B cell (primary cell): ENCODE data around the gene GUCA1C. TPM values are rescaled to one million over a fixed set of nuclear protein-coding genes. Genes with fewer than 3 reads are reported as not detected.

ENCODE experiments used
- ATAC-seq: fragments of 200-7000 bp; cut with Tn5 transposase; one replicate; pipeline ENCODE4 v1.10.0; 2021; ENCODE audit warnings: low read depth, mild to moderate bottlenecking, moderate number of reproducible peaks, moderate library complexity
- CTCF ChIA-PET: fragments of 350-600 bp; sonication (Branson Sonifier 250); formaldehyde crosslinking; loops from one replicate; lab custom pipeline; 2021; ENCODE audit warnings: antibody characterized with exemption, inconsistent platforms; lab: Charles Lee
- POLR2A ChIA-PET: fragments of 350-600 bp; sonication (Branson Sonifier 250); formaldehyde crosslinking; loops from one replicate; lab custom pipeline; 2021; ENCODE audit warnings: antibody characterized with exemption; lab: Charles Lee
- DNase-seq: peaks from one replicate; pipeline ENCODE4 v3.0.0; 2013
- H2AFZ ChIP-seq: 2 replicates; pipeline ENCODE4 v1.6.1; 2012; ENCODE audit warnings: mild to moderate bottlenecking, low read depth, low read length; ENCODE audit not compliant: insufficient read depth, poor library complexity, severe bottlenecking
- H3K27ac ChIP-seq, 2 donors: 1 replicate in 1 of 2; 2 replicates in 1 of 2; pipeline ENCODE4 v1.5.1; 2012 to 2013; ENCODE audit warnings: low read length in 2 of 2, mild to moderate bottlenecking in 2 of 2, moderate library complexity in 1 of 2
- H3K27me3 ChIP-seq, 4 experiments: fragments of 200-600 bp in 1 of 4; sonication (generic) in 1 of 4; replicated peaks in 1 of 4; 1 replicate in 2 of 4; 2 replicates in 2 of 4; pipeline versions ENCODE4 v1.6.1 to v1.7.0; 2013 to 2016; ENCODE audit warnings: low read length in 3 of 4, mild to moderate bottlenecking in 2 of 4, mixed read lengths in 1 of 4, moderate library complexity in 1 of 4; ENCODE audit not compliant: insufficient read depth in 4 of 4, control insufficient read depth in 3 of 4; ENCODE audit errors: control extremely low read depth in 1 of 4
- H3K36me3 ChIP-seq, 2 experiments: replicated peaks in 1 of 2; 1 replicate in 1 of 2; 2 replicates in 1 of 2; pipeline versions ENCODE4 v1.6.1 to v1.7.1; 2013; ENCODE audit warnings: low read length in 1 of 2; ENCODE audit not compliant: insufficient read depth in 2 of 2, control insufficient read depth in 1 of 2; ENCODE audit errors: control extremely low read depth in 1 of 2, extremely low read depth in 1 of 2
- H3K4me1 ChIP-seq, 2 donors: fragments of 200-600 bp in 1 of 2; sonication (generic) in 1 of 2; 1 replicate in 1 of 2; 2 replicates in 1 of 2; pipeline versions ENCODE4 v1.5.1 to v1.6.1; 2013 to 2017; ENCODE audit warnings: low read length in 2 of 2; ENCODE audit not compliant: control insufficient read depth in 2 of 2, insufficient read depth in 2 of 2
- H3K4me2 ChIP-seq: replicated peaks from 2 replicates; pipeline ENCODE3; 2012; ENCODE audit warnings: mild to moderate bottlenecking, low read depth, low read length; ENCODE audit not compliant: poor library complexity, severe bottlenecking
- H3K4me3 ChIP-seq, 5 experiments: fragments of 200-600 bp in 1 of 5; sonication (generic) in 1 of 5; 1 replicate in 3 of 5; 2 replicates in 2 of 5; pipeline versions ENCODE4 v1.5.1 to v1.7.0; 2011 to 2016; ENCODE audit warnings: low read length in 4 of 5, mild to moderate bottlenecking in 4 of 5, low read depth in 2 of 5, control low read depth in 1 of 5, moderate library complexity in 1 of 5; ENCODE audit not compliant: insufficient read depth in 1 of 5; ENCODE audit errors: control extremely low read depth in 1 of 5, extremely low read depth in 1 of 5
- H3K79me2 ChIP-seq: fragments of 200-600 bp; sonication (generic); one replicate; pipeline ENCODE4 v1.6.0; 2016; ENCODE audit warnings: low read length; ENCODE audit not compliant: control insufficient read depth, insufficient read depth
- H3K9ac ChIP-seq: fragments of 200-600 bp; sonication (generic); 2 replicates; pipeline ENCODE4 v1.6.1; 2017; ENCODE audit warnings: mild to moderate bottlenecking, low read length, moderate library complexity
- H3K9me3 ChIP-seq, 3 donors: one replicate each; pipeline versions ENCODE4 v1.6.1 to v1.7.1; 2013; ENCODE audit warnings: low read length in 2 of 3; ENCODE audit not compliant: control insufficient read depth in 2 of 3, insufficient read depth in 1 of 3; ENCODE audit errors: control extremely low read depth in 1 of 3
- H4K20me1 ChIP-seq: 2 replicates; pipeline ENCODE4 v1.6.0; 2012; ENCODE audit warnings: mild to moderate bottlenecking, low read length; ENCODE audit not compliant: insufficient read depth, control insufficient read depth, poor library complexity, severe bottlenecking
- H3K27ac Mint-ChIP-seq: one replicate; pipeline ENCODE4 v1.8.0; 2021; ENCODE audit warnings: mixed read lengths
- H3K27me3 Mint-ChIP-seq: one replicate; pipeline ENCODE4 v1.8.0; 2021; ENCODE audit warnings: mixed read lengths
- H3K4me1 Mint-ChIP-seq: one replicate; pipeline ENCODE4 v1.8.0; 2021; ENCODE audit warnings: mixed read lengths
- H3K4me3 Mint-ChIP-seq: one replicate; pipeline ENCODE4 v1.8.0; 2021; ENCODE audit warnings: mixed read lengths
- H3K9me3 Mint-ChIP-seq: one replicate; pipeline ENCODE4 v1.8.0; 2022; ENCODE audit warnings: mixed read lengths; ENCODE audit not compliant: insufficient read depth
- CTCF ChIP-seq: fragments of 200-600 bp; IDR thresholded peaks from one replicate; pipeline ENCODE4 v1.8.0; 2022; ENCODE audit warnings: antibody characterized with exemption, mild to moderate bottlenecking
- EZH2 ChIP-seq: IDR thresholded peaks from 2 replicates; pipeline ENCODE4 v1.6.1; 2012; ENCODE audit warnings: borderline replicate concordance, low read depth, mild to moderate bottlenecking, moderate library complexity, low read length; ENCODE audit not compliant: insufficient read depth, poor library complexity, severe bottlenecking
- WGBS: methylation state at CpG from one replicate; pipeline ENCODE4 v1.1.5; 2013; ENCODE audit warnings: missing lambda C conversion rate; ENCODE audit not compliant: insufficient coverage; 5-methylcytosine and 5-hydroxymethylcytosine counted together
- intact Hi-C: fragments of 100-400 bp; cut with micrococcal nuclease; formaldehyde crosslinking; loops from one replicate; pipeline ENCODE4 v1.10.0; 2022
- polyA plus RNA-seq: library from polyadenylated mRNA; depleted of rRNA; stranded (reverse); fragments of >200 nt; gene quantifications from 2 replicates; pipeline ENCODE4 v1.2.3, GENCODE V29; 2012
- total RNA-seq, 2 donors: library from RNA; stranded (reverse); fragments of 120-200 nt in 1 of 2; gene quantifications; 1 replicate in 1 of 2; 2 replicates in 1 of 2; pipeline versions ENCODE4 v1.2.3 to v1.2.4, GENCODE V29; 2013 to 2022

GUCA1C gene
- total and polyA plus RNA-seq, 2 donors (not counting 1 experiment from before 2014, with no cell fraction given): not detected

DNA sequence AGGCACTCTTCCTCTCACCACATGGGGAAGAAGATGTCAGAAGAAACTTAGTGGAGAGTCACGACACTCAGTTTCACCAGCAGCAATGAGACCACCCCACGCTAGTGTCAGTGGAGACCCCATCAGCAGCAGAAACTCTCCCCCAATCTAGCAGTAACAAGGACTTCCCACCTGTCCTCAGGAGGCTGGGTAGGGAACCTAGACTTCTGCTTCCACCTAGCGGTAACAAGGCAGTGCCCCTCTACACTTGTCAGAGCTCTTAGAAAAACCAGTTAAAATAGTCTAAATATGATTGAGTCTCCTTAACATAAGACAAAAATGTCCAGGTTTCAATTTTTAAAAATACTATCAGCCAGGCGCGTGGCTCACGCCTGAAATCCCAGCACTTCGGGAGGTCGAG, 73.8 kb downstream of the GUCA1C start:
- H3K27me3 ChIP-seq: no peaks in the 10 kb centered on the region
- TF ChIP-seq CTCF (no peak), EZH2 (no peak)
- no peak overlapping the region for H3K27ac ChIP-seq
- H3K9ac ChIP-seq: no peak overlapping the region
- CTCF ChIA-PET: no interaction called here
- 83% methylated on average over 2 of the region's 8 CpGs for WGBS
- Mint-ChIP-seq H3K4me1 (no peaks in the 10 kb centered on the region), H3K9me3 (no peaks in the 10 kb centered on the region), H3K4me3 (no peak overlapping the region), H3K27ac (no peak overlapping the region), H3K27me3 (peaks cover 11% of the 10 kb centered on the region)
- H3K36me3 ChIP-seq: no peaks in the 10 kb centered on the region
- no peaks in the 10 kb centered on the region for H3K4me1 ChIP-seq
- H3K4me2 ChIP-seq: no peak overlapping the region
- DNase-seq (no peak), ATAC-seq (no peak)
- H3K79me2 ChIP-seq: no peaks in the 10 kb centered on the region
- no peak overlapping the region for H3K4me3 ChIP-seq
- H4K20me1 ChIP-seq: no peaks in the 10 kb centered on the region
- H2AFZ ChIP-seq: no peak overlapping the region
- POLR2A ChIA-PET: no interaction called here
- H3K9me3 ChIP-seq: no peaks in the 10 kb centered on the region
- intact Hi-C loops: no loop called here

GRCh38 chr3:108877901-108878300, 75.8 kb downstream of the GUCA1C start:
- Mint-ChIP-seq H3K4me1 (no peaks in the 10 kb centered on the region), H3K27me3 (peaks cover 11% of the 10 kb centered on the region), H3K9me3 (no peaks in the 10 kb centered on the region), H3K4me3 (no peak overlapping the region), H3K27ac (no peak overlapping the region)
- POLR2A ChIA-PET: no interaction called here
- H3K9ac ChIP-seq: no peak overlapping the region
- CTCF ChIA-PET: no interaction called here
- no peak overlapping the region for H2AFZ ChIP-seq
- H3K27me3 ChIP-seq: no peaks in the 10 kb centered on the region
- H3K4me2 ChIP-seq: no peak overlapping the region
- no peaks in the 10 kb centered on the region for H3K36me3 ChIP-seq
- intact Hi-C loops: no loop called here
- WGBS: no CpG with 5 or more reads among the region's 1 CpG
- H3K79me2 ChIP-seq: no peaks in the 10 kb centered on the region
- no peak for DNase-seq
- H3K4me1 ChIP-seq: no peaks in the 10 kb centered on the region
- no peak overlapping the region for H3K4me3 ChIP-seq
- TF ChIP-seq EZH2: no peak
- TF ChIP-seq CTCF: no peak
- no peaks in the 10 kb centered on the region for H3K9me3 ChIP-seq
- no peak for ATAC-seq
- H3K27ac ChIP-seq: no peak overlapping the region
- no peaks in the 10 kb centered on the region for H4K20me1 ChIP-seq
